ENCODE results near the gene RALGPS2.
A peak's percentile ranks its signal among the peaks of the same experiment; 100 is the strongest.

Gene RALGPS2

GRCh38 chr1:178867670-178868069 is 142.6 kb downstream of the RALGPS2 start:
- DNase-seq (ENCODE audit: low read depth): peak; percentile 35

DNA sequence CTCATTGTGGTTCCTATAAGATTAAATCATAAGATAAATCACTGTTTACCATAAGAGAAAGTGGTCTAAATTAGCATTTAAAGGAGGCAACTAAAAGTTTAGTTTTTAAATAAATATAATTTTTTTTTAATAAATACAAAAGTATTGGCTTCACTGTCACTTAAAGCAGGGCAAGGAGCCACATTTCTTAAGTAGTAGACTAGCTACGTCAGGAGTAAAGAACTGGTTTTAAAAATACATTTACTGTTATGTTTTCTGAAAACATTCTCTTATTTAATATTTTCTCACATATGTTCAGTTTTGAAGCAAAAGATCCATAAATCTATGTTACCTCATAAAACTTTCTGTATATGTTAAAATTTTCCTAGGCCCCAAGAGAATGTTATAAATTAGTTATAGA is 143.7 kb downstream of the RALGPS2 start:
- no peak for DNase-seq (ENCODE audit: low read depth)

- DNase-seq (ENCODE audit: low read depth): peak; percentile 44
Measured at GRCh38 chr1:178869119-178869697, 144.2 kb downstream of the RALGPS2 start.

- no peak for DNase-seq (ENCODE audit: low read depth)
Measured at GRCh38 chr1:178870221-178870620, 145.2 kb downstream of the RALGPS2 start.

DNA sequence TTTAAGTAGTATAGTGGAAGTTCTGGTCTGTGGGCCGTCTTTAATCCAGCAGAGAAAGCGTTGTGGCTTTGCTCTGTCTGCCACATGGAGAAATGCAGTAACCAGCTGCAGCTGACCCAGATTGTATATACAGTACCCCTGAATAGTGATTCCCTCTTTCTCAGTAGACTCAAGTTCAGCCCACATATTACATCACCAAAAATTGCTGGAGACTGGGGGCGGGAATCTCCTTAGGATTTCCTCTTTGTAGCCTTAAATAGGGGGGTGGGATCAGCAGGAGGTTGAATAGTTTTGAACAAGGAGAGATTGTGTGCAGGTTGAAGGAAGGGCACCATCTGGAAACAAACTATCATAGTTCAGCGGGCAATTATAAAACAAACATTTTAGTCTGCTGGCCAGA is 145.9 kb downstream of the RALGPS2 start, which contains the start of gene ANGPTL1:
ANGPTL1 (minus strand) TSS at position 134 of the 400 bp plus-strand sequence. CDS start 5,301 bp downstream, outside the sequence.
- DNase-seq (ENCODE audit: low read depth): no peak

- no peak for DNase-seq (ENCODE audit: low read depth)
Measured at GRCh38 chr1:178871551-178872320, 146.7 kb downstream of the RALGPS2 start.

DNA sequence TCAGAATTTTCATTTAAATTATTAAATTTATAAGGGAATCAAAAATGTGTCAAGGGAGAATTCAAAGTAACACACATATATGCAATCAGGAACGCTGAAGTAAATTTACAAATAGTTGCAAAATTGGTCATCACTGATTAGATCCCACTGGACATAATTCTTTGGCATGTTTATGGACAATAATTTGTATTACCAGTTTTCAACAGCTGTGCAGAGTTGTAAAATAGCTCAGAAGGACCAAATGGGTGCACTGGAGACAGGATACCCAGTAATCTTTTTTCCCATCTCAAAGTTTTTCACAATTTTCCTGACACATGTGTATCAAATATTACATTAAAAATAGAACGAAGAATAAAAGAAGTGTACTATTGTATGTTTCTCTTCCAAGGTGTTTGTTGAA is 149.9 kb downstream of the RALGPS2 start:
- no peak for DNase-seq (ENCODE audit: low read depth)

DNA sequence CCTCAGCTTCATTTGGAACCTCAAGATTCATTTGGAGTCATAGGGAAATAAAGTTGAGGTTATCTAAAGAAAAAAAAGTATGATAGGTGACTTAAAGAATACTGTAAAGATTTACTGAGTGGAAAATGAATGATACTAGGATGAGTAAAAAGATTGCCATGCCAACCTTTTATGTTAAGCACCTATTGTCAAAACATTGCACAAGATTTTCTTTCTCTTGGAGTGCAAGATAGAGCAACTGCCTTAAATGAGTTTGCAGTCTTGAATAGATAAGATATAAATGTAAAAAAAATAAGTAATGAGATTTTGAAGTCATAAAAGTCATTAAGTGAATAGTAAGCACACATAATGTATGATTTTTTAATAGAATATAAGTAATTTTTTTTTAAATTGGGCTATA is 150.9 kb downstream of the RALGPS2 start:
- no peak for DNase-seq (ENCODE audit: low read depth)

DNA sequence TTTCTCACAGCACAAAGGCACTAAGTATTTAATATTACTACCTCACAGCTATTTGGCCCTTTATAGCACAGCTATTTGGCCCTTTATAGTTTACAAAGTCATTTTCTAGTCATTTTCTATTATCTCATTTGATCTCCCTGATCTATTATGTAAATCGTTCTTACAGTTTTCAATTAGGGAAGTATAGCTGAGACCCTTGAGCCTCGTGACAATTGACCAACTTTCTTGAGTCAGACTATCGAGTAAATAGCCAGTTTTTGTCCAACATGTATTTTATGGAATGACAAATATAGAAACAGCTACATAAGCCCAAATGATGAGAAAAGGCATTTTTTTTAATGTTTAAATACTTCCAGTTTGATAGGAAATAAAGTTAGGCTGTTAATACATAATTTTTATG is 152.9 kb downstream of the RALGPS2 start:
- DNase-seq (ENCODE audit: low read depth): no peak

DNA sequence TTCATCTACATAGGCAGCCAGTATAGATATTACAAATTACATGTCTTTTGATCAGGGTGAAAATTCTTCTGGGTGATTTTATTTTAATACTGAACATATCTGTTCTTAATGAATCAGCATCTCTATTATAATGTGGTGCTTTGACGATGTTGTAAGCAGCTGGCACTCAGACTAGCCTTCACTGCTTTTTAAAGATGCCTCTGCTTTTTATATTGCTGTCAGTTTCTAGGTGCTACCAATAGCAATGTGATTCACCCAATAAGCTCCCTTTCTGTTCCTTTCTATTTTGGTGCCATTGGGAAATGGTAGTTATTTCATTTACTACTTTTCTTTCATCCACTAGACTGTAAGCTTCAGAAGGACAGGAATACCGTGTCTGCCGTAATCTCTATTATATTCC is 156.9 kb downstream of the RALGPS2 start:
- no peak for DNase-seq (ENCODE audit: low read depth)

- no peak for DNase-seq (ENCODE audit: low read depth)
Measured at GRCh38 chr1:178885869-178886268, 160.8 kb downstream of the RALGPS2 start.

DNA sequence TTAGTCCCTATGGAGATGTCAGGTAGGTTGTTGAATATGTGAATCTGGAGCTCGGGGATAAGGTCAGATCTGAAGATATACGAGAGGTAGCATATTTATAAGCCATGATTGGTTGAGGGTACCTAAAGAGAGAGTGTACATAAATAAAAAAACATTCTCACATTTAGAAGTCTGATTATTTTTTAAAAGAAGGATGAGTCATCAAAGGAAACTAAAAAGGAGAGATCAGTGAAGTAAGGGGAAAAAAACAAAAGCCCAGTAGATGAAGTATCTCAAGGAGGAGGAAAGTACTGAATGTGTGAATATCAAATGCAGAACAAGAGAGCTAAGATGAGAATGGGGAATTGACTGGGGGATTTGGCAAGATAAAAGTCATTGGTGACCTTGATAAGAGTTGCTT is 161.5 kb downstream of the RALGPS2 start:
- DNase-seq (ENCODE audit: low read depth): no peak

DNA sequence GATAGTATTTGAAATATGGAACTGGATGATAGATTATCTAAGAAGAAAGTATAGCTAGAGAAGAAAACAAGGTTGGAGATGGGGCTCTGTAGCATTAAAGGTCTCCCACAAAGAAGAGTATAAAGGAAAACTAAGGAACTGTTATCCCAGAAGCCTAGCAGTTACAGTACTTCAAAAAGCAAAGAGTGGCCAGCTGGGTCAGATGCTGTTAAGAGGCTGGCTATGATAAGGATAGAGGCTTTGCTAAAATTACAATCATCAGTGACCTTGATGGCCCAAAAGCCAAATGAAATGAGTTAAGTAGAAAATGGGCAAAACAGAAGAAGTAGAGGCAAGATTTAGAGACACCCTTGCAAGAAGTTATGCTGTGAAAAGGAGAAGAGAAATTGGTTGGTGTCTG is 170.9 kb downstream of the RALGPS2 start:
- no peak for DNase-seq (ENCODE audit: low read depth)

GRCh38 chr1:178898401-178898800 is 173.4 kb downstream of the RALGPS2 start:
- no peak for DNase-seq (ENCODE audit: low read depth)

DNA sequence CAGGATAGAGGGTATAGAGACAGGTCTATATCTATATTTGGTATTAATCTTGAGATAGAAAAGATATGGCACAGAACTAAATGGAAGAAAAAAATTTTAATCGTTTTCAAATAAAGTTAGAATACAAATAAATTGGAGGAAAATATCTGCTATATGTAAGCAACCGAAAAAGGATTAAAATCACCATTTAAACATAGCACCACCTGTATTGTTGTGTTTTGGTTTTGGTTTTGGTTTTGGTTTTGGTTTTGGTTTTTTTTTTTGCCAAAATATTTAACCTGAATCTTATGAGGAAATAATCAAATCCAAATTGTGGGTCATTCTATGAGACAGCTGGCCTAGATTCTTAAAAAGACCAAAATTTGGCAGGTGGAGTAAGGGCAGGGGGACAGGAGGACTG is 174.4 kb downstream of the RALGPS2 start:
- no peak for DNase-seq (ENCODE audit: low read depth)

DNA sequence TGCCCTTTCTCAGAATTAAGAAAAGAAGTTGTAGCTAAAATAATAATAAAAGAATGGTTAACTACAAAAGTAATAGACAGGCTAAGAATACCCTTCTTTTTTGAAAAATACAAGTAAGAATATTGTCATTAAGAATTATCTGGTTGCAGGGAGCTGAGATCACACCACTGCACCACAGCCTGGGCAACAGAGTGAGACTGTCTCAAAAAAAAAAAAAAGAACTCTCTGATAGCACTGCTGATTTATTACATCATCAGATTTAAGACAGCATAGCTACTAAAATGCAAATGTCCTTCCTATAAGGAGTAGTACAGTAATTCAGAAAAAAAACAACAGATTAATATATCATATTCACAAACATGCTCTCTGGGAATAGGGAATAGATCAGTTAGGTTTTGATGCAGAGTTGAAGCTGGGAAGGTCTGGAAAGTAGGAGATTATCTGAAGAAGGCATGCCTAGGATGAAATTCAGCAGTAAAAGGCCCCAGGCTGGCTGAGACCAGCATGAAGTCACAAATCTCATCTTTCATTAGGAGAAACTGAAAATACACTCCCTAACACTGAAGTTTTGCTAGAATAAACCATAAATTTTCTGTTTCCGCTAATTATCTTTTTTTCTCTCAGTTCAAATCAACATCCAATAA is 176.6 kb downstream of the RALGPS2 start:
- no peak for DNase-seq (ENCODE audit: low read depth)

GRCh38 chr1:178908358-178908757 is 183.3 kb downstream of the RALGPS2 start:
- DNase-seq (ENCODE audit: low read depth): peak; percentile 56

DNA sequence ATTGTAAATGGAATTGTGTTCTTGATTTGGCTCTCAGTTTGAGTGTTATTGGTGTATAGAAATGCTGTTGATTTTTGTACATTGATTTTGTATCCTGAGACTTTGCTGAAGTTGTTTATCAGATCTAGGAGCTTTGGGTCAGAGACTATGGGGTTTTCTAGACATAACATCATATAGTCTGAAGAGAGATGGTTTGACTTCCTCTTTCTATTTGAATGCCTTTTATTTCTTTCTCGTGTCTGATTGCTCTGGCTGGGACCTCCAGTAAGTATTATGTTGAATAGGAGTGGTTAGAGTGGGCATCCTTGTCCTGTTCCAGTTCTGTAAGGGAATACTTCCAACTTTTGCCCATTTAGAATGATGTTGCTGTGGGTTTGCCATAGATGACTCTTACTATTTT is 185.0 kb downstream of the RALGPS2 start:
- no peak for DNase-seq (ENCODE audit: low read depth)

DNA sequence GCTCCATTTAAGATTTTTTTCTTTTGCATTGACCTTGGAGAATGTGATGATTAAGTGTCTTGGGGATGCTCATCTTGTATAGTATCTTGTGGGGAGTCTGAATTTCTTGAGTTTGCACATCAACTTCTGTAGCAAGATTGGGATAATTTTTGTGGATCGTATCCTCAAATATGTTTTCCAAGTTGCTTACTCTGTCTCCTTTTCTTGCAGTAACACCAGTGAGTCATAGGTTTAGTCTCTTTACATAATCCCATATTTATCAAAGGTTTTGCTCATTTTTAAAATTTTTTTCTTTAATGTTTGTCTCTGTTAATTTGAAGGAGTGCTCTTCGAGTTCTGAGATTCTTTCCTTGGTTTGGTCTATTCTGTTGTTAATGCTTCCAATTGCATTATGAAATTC is 187.6 kb downstream of the RALGPS2 start:
- DNase-seq (ENCODE audit: low read depth): peak; percentile 4

DNA sequence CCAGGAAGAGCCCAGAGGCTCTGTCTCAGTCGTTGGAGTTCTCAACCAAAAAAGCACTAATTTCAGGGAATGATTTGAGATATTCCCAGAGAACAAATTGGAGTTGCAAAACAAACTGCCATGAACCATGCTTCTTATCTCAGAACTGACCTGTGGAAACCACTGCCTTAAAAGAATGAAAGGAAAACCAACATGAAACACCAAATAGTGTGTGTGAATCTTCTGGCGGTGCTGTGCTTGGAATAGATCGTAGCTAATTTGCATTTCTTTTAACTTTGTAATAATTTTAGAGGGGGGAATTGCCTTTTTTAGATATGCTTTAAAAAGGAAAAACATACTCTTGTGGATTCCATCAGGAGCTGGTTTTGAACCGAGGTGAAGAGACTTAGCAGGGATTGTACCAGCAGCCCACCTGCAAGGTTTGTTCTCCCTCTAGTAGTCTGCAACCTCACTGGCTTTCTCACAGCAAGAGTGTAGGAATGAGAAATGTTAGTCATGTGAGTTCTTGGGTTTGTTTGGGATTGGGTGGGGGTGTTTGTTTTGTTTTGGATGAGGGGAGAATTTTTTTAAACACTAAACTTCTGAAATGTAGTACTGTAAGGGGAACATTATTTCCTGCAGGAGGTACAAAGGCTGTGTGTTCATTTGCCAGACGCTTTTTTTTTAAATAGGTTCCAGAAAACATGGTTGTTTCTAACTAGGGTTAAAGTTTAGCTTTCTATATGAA is 191.6 kb downstream of the RALGPS2 start:
- DNase-seq (ENCODE audit: low read depth): no peak

DNA sequence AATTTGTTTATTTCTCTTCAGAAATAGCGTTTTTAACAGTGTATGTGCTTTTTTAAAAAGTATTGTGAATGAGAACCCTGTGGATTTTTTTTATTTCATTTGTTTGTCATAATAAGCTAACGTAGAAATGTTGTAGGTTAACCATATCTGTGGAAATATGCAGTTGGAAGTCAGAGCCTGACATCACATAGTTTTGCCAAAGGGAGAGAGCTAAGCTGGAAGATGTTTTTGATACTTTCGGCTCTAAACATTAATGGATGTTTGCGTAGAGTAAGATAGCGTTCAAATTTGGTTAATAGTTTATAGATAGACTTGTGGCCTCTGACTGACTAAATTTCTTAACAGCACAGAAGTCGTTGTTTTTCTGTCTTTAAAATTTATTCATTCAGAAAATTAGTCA is 193.3 kb downstream of the RALGPS2 start:
- DNase-seq (ENCODE audit: low read depth): no peak

DNA sequence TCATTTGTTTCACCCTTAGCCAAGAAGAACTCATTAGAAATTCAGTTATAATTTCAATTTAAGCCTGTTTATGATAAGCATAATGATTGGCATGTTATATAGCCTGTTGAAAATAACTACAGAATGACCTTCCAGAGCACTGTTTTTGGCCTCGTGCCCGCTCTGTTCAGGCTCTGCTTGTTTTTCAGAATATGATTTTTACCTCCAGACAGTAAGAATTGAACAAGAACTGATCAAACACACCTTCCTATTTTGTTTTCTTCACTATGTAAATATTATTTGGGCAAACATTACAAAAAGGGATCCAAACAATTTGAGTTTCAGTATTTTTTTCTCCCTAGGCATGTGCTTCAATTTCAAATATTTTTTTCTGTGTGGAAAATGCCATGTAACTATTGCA is 193.9 kb downstream of the RALGPS2 start:
- DNase-seq (ENCODE audit: low read depth): no peak

DNA sequence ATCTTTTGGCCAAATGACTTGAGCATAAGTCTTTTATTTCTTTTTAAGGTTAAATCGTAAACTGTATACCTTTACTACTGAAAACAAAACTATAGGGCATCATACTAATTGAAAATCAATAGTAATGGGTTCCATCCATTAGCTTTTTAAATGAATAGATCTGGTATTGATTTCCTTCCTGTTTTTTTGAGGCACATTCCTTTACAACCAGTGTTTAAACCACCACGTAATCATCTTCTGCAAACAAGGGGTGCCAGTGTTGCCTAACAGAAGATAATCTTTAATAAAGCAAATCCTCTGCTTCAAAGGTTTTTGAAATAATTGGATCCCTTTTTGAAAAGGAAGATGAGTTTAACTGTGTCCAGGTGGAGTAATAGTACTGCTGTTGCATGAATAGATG is 194.5 kb downstream of the RALGPS2 start:
- DNase-seq (ENCODE audit: low read depth): no peak

Data from stromal cell of bone marrow (primary cell).